ENCODE data around the gene EPB41L1. TPM values are rescaled to one million over a fixed set of nuclear protein-coding genes. Genes with fewer than 3 reads are reported as not detected.

Gene EPB41L1
- total RNA-seq, 4 donors from 2014 or later = 27.7 to 53.8 (median 34.4) TPM

- Histone ChIP-seq H3K4me3 (no peak overlapping the region), H3K36me3 (peaks cover 46 to 85% (median 65%) of the 10 kb centered on the region in 4 donors), H3K27me3 (no peaks in the 10 kb centered on the region), H3K9me3 (no peaks in the 10 kb centered on the region), H3K27ac (replicated peaks in 1 of 4) (no peak overlapping the region), H3K4me1 (no peaks in the 10 kb centered on the region)
- 86% methylated on average over 6 of the region's 9 CpGs for WGBS
- no peak for TF ChIP-seq CTCF (IDR thresholded peaks at IDR 0.05)
- no peak for TF ChIP-seq POLR2A (IDR thresholded peaks at IDR 0.05; ENCODE audit: low read depth)
- TF ChIP-seq POLR2AphosphoS5 (IDR thresholded peaks at IDR 0.05) = no peak
- TF ChIP-seq EP300 (IDR thresholded peaks at IDR 0.05) = no peak
- DNase-seq (ENCODE audit: extremely low spot score) = no peak
- intact Hi-C loops (cut with DNase I) = no loop called here
These were observed 98.5 kb downstream of the EPB41L1 start for GRCh38 chr20:36253036-36253435.

- Histone ChIP-seq H3K27me3 (no peaks in the 10 kb centered on the region), H3K36me3 (peaks cover 38 to 75% (median 54%) of the 10 kb centered on the region in 4 donors), H3K4me3 (no peak overlapping the region), H3K9me3 (no peaks in the 10 kb centered on the region), H3K27ac (replicated peaks in 1 of 4) (no peak overlapping the region), H3K4me1 (no peaks in the 10 kb centered on the region)
- TF ChIP-seq EP300 (IDR thresholded peaks at IDR 0.05) (no peak), CTCF (IDR thresholded peaks at IDR 0.05) (no peak), POLR2A (IDR thresholded peaks at IDR 0.05; ENCODE audit: low read depth) (no peak), POLR2AphosphoS5 (IDR thresholded peaks at IDR 0.05) (no peak)
- intact Hi-C loops (cut with DNase I) = no loop called here
- 86% methylated on average over 2 of the region's 2 CpGs for WGBS
- no peak for DNase-seq (ENCODE audit: extremely low spot score)
These were observed 99.5 kb downstream of the EPB41L1 start for GRCh38 chr20:36254076-36254475.

GRCh38 chr20:36255445-36255844 lies 100.9 kb downstream of the EPB41L1 start:
- no peaks in the 10 kb centered on the region for H3K9me3 ChIP-seq
- intact Hi-C loops (cut with DNase I) = no loop called here
- no peak for DNase-seq (ENCODE audit: extremely low spot score)
- no peak for TF ChIP-seq CTCF (IDR thresholded peaks at IDR 0.05)
- no peak for TF ChIP-seq POLR2A (IDR thresholded peaks at IDR 0.05; ENCODE audit: low read depth)
- TF ChIP-seq EP300 (IDR thresholded peaks at IDR 0.05) = no peak
- no peak for TF ChIP-seq POLR2AphosphoS5 (IDR thresholded peaks at IDR 0.05)
- peaks cover 34 to 66% (median 48%) of the 10 kb centered on the region in 4 donors for H3K36me3 ChIP-seq
- H3K4me1 ChIP-seq = no peaks in the 10 kb centered on the region
- no peaks in the 10 kb centered on the region for H3K27me3 ChIP-seq
- H3K4me3 ChIP-seq = no peak overlapping the region
- 90% methylated on average over 12 of the region's 12 CpGs for WGBS
- no peak overlapping the region for H3K27ac ChIP-seq (replicated peaks in 1 of 4)

GRCh38 chr20:36259177-36260061 lies 104.9 kb downstream of the EPB41L1 start:
- no peak for DNase-seq (ENCODE audit: extremely low spot score)
- TF ChIP-seq POLR2A (IDR thresholded peaks at IDR 0.05; ENCODE audit: low read depth) = no peak
- no peak for TF ChIP-seq CTCF (IDR thresholded peaks at IDR 0.05)
- TF ChIP-seq POLR2AphosphoS5 (IDR thresholded peaks at IDR 0.05) = no peak
- no peak for TF ChIP-seq EP300 (IDR thresholded peaks at IDR 0.05)
- Histone ChIP-seq H3K27ac (replicated peaks in 1 of 4) (no peak overlapping the region), H3K4me1 (no peaks in the 10 kb centered on the region), H3K36me3 (peaks cover 22 to 33% (median 25%) of the 10 kb centered on the region in 4 donors), H3K9me3 (no peaks in the 10 kb centered on the region), H3K27me3 (no peaks in the 10 kb centered on the region), H3K4me3 (no peak overlapping the region)
- WGBS = 73% methylated on average over 15 of the region's 16 CpGs
- intact Hi-C loops (cut with DNase I) = no loop called here

Measured in esophagus muscularis mucosa (tissue), 4 donors.